Measurements from ENCODE around the gene MYH8. TPM values are rescaled to one million over a fixed set of nuclear protein-coding genes. Genes with fewer than 3 reads are reported as not detected.

The MYH8 gene
- total and polyA plus RNA-seq, 4 donors = 0.14 TPM; not detected in 3

DNA sequence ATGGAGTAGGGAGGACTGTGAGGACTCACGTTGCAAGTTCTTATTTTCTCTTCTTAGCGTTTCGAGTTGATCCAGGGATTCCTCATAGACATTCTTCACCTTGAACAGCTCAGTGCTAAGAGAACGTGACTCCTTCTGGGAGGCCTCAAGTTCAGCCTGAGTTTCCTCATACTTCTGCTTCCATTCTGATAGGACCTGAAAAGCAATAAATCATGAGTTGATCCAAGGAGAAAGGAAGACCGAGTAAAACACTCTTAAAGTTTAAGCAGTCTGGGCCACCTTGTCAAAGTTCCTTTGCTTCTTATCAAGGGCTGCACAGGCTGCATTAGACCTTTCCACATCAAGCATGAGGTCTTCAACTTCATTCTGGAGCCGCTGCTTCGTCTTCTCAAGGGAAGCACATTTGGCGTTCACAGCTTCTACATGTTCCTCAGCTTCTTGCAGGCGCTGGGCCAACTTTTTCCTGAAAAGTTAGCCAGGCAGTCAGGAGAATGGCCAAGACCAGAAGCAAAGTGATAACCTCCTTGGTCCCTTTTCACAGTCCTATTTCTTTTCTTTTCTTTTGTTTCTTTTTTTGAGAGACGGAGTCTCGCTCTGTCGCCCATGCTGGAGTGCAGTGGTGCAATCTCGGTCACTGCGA lies 25.1 kb downstream of the MYH8 start:
- no peak for DNase-seq (ENCODE audit: low spot score)
- 82% methylated on average over 14 of the region's 14 CpGs for whole genome bisulfite sequencing
- no peaks in the 10 kb centered on the region for H3K4me1 ChIP-seq (ENCODE audit: control insufficient read depth in 4 of 4, insufficient read depth in 4 of 4, low read length in 3 of 4)

DNA sequence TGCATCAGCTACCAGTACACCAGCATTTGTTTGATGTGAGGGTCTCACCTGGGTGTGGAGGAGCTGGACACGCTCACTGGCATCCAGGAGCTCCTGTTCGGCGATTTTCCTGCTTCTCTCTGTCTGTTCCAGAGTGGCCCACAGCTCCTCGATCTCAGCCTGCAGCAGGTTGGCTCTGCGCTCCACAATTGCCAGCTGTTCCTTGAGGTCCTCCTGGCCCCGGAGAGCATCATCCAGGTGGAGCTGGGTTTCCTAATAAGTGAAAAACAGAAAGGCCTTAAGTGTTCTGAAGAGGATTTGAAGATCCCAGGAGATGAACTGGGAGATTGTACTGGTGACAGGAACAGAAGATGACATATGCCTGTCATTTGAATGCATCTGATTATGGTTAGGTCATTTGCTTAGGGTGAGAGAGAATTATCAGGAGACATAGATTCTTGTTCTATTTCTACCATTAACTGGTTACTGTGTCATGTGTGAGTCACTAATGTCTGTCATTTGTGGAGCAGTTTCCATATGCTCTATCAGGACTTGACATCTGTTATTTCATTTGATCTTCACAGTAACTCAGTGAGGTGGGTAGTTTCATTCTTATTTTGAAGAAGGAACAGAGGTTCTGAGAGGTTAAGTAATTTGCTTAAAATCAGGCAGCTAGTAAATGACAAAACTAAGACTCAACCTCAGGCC lies 27.4 kb downstream of the MYH8 start:
- 82% methylated on average over 6 of the region's 6 CpGs for WGBS
- H3K27me3 ChIP-seq (ENCODE audit: control insufficient read depth in 4 of 4, insufficient read depth in 4 of 4, low read length in 3 of 4) = no peaks in the 10 kb centered on the region
- H3K27ac ChIP-seq (ENCODE audit: low read depth in 1 of 2, low read length in 2 of 2) = no peak overlapping the region
- TF ChIP-seq, protein P1, sequence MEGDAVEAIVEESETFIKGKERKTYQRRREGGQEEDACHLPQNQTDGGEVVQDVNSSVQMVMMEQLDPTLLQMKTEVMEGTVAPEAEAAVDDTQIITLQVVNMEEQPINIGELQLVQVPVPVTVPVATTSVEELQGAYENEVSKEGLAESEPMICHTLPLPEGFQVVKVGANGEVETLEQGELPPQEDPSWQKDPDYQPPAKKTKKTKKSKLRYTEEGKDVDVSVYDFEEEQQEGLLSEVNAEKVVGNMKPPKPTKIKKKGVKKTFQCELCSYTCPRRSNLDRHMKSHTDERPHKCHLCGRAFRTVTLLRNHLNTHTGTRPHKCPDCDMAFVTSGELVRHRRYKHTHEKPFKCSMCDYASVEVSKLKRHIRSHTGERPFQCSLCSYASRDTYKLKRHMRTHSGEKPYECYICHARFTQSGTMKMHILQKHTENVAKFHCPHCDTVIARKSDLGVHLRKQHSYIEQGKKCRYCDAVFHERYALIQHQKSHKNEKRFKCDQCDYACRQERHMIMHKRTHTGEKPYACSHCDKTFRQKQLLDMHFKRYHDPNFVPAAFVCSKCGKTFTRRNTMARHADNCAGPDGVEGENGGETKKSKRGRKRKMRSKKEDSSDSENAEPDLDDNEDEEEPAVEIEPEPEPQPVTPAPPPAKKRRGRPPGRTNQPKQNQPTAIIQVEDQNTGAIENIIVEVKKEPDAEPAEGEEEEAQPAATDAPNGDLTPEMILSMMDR (IDR thresholded peaks at IDR 0.05; ENCODE audit: low read depth, low read length, missing input control) = no peak
- TF ChIP-seq, protein P2, sequence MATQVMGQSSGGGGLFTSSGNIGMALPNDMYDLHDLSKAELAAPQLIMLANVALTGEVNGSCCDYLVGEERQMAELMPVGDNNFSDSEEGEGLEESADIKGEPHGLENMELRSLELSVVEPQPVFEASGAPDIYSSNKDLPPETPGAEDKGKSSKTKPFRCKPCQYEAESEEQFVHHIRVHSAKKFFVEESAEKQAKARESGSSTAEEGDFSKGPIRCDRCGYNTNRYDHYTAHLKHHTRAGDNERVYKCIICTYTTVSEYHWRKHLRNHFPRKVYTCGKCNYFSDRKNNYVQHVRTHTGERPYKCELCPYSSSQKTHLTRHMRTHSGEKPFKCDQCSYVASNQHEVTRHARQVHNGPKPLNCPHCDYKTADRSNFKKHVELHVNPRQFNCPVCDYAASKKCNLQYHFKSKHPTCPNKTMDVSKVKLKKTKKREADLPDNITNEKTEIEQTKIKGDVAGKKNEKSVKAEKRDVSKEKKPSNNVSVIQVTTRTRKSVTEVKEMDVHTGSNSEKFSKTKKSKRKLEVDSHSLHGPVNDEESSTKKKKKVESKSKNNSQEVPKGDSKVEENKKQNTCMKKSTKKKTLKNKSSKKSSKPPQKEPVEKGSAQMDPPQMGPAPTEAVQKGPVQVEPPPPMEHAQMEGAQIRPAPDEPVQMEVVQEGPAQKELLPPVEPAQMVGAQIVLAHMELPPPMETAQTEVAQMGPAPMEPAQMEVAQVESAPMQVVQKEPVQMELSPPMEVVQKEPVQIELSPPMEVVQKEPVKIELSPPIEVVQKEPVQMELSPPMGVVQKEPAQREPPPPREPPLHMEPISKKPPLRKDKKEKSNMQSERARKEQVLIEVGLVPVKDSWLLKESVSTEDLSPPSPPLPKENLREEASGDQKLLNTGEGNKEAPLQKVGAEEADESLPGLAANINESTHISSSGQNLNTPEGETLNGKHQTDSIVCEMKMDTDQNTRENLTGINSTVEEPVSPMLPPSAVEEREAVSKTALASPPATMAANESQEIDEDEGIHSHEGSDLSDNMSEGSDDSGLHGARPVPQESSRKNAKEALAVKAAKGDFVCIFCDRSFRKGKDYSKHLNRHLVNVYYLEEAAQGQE (IDR thresholded peaks at IDR 0.05) = no peak
- TF ChIP-seq RAD21 (IDR thresholded peaks at IDR 0.05) (no peak), TAF1 (conservative IDR thresholded peaks at IDR 0.05) (no peak), NR2F2 (IDR thresholded peaks at IDR 0.05) (no peak)
- H3K9ac ChIP-seq (ENCODE audit: low read depth in 1 of 2, low read length in 2 of 2) = no peak overlapping the region
- H3K4me1 ChIP-seq (ENCODE audit: control insufficient read depth in 4 of 4, insufficient read depth in 4 of 4, low read length in 3 of 4) = no peaks in the 10 kb centered on the region
- H3K9me3 ChIP-seq (ENCODE audit: control insufficient read depth in 4 of 4, low read length in 3 of 4) = no peaks in the 10 kb centered on the region
- no peak for DNase-seq (ENCODE audit: low spot score)
- no peak overlapping the region for H3K4me3 ChIP-seq (ENCODE audit: low read depth in 1 of 3, low read length in 3 of 3)
- no peaks in the 10 kb centered on the region for H3K36me3 ChIP-seq (ENCODE audit: control insufficient read depth in 4 of 4, insufficient read depth in 3 of 4, low read depth in 1 of 4, low read length in 3 of 4)

More for the DNA sequence above, 25.1 kb downstream of the MYH8 start:
- Histone ChIP-seq H3K36me3 (ENCODE audit: control insufficient read depth in 4 of 4, insufficient read depth in 3 of 4, low read depth in 1 of 4, low read length in 3 of 4) (no peaks in the 10 kb centered on the region), H3K4me3 (ENCODE audit: low read depth in 1 of 3, low read length in 3 of 3) (no peak overlapping the region), H3K9ac (ENCODE audit: low read depth in 1 of 2, low read length in 2 of 2) (no peak overlapping the region), H3K27me3 (ENCODE audit: control insufficient read depth in 4 of 4, insufficient read depth in 4 of 4, low read length in 3 of 4) (no peaks in the 10 kb centered on the region), H3K27ac (ENCODE audit: low read depth in 1 of 2, low read length in 2 of 2) (no peak overlapping the region), H3K9me3 (ENCODE audit: control insufficient read depth in 4 of 4, low read length in 3 of 4) (no peaks in the 10 kb centered on the region)
- TF ChIP-seq RAD21 (IDR thresholded peaks at IDR 0.05) (no peak), FOXA2 (IDR thresholded peaks at IDR 0.05) (no peak)
- TF ChIP-seq, protein P3, sequence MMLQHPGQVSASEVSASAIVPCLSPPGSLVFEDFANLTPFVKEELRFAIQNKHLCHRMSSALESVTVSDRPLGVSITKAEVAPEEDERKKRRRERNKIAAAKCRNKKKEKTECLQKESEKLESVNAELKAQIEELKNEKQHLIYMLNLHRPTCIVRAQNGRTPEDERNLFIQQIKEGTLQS (IDR thresholded peaks at IDR 0.05) = no peak
- TF ChIP-seq, protein P2 (IDR thresholded peaks at IDR 0.05) = no peak
